A549 (cell line): ENCODE results near the gene PBXIP1. TPM values are rescaled to one million over a fixed set of nuclear protein-coding genes. Genes with fewer than 3 reads are reported as not detected.

Experiments used
- ATAC-seq, 2 experiments: fragments of 200-7000 bp in 1 of 2; fragments of >200 bp in 1 of 2; cut with Nextera tagmentation in 1 of 2; cut with Tn5 transposase in 1 of 2; 3 replicates each; pipeline versions ENCODE4 v1.8.0 to v1.9.1; 2018 to 2020; ENCODE audit warnings: mild to moderate bottlenecking in 1 of 2, moderate library complexity in 1 of 2
- CTCF ChIA-PET: fragments of 300-600 bp; sonication (Branson Sonifier 250); formaldehyde crosslinking; extraction: SDS; loops from one replicate; lab custom pipeline; 2021; ENCODE audit warnings: antibody characterized with exemption, inconsistent platforms; lab: Yijun Ruan, JAX
- POLR2A ChIA-PET: fragments of 350-600 bp; formaldehyde crosslinking; extraction: SDS; loops from one replicate; lab custom pipeline; 2021; ENCODE audit warnings: antibody characterized with exemption, inconsistent platforms; lab: Yijun Ruan, JAX
- DNase-seq, 2 experiments: peaks; one replicate each; pipeline versions ENCODE4 v3.0.0 to v3.0.0-alpha.2; 2011 to 2016; ENCODE audit warnings: low read depth in 1 of 2, low spot score in 1 of 2
- FAIRE-seq: peaks from 2 replicates; lab custom pipeline; 2011; peaks lifted over from hg19 to GRCh38; lab: Jason Lieb, UNC
- H3K27ac ChIP-seq, 2 experiments: fragments of >200 bp; sonication (Bioruptor Twin); formaldehyde crosslinking; 3 replicates each; pipeline ENCODE4 v1.5.1; 2016 to 2017
- H3K4me1 ChIP-seq: fragments of >200 bp; sonication (Bioruptor Twin); formaldehyde crosslinking; 3 replicates; pipeline ENCODE4 v1.6.1; 2016
- H3K4me2 ChIP-seq: fragments of >200 bp; sonication (Bioruptor Twin); formaldehyde crosslinking; 3 replicates; pipeline ENCODE4 v1.6.1; 2016
- H3K4me3 ChIP-seq: fragments of >200 bp; sonication (Bioruptor Twin); formaldehyde crosslinking; 3 replicates; pipeline ENCODE4 v1.5.1; 2016
- H3K9me3 ChIP-seq: fragments of >200 bp; sonication (Bioruptor Twin); formaldehyde crosslinking; 3 replicates; pipeline ENCODE4 v1.6.1; 2016
- BCL3 ChIP-seq: fragments of >200 bp; sonication (Bioruptor Twin); formaldehyde crosslinking; IDR thresholded peaks from 3 replicates; pipeline ENCODE4 v1.6.1; 2016
- CHD2 ChIP-seq: fragments of 150-350 bp; IDR thresholded peaks from 2 replicates; pipeline ENCODE4 v1.6.1; 2014; ENCODE audit warnings: low read length; ENCODE audit not compliant: partially characterized antibody
- E2F6 ChIP-seq: IDR thresholded peaks from 2 replicates; pipeline ENCODE4 v1.6.1; 2012; ENCODE audit warnings: low read depth, borderline replicate concordance
- EHF ChIP-seq: fragments of 250-450 bp; sonication (Bioruptor Pico); IDR thresholded peaks from 2 replicates; pipeline ENCODE4 v1.5.0; 2020; ENCODE audit warnings: mild to moderate bottlenecking
- EP300 ChIP-seq, 2 experiments: fragments of >200 bp; sonication (Bioruptor Twin); formaldehyde crosslinking; IDR thresholded peaks; 2 replicates in 1 of 2; 3 replicates in 1 of 2; pipeline ENCODE4 v1.6.1; 2016 to 2017
- ESRRA ChIP-seq: fragments of 150-350 bp; IDR thresholded peaks from 2 replicates; pipeline ENCODE4 v1.6.1; 2014; ENCODE audit warnings: mild to moderate bottlenecking, low read length, borderline replicate concordance
- FOSB ChIP-seq: fragments of 250-450 bp; sonication (Bioruptor Pico); IDR thresholded peaks from 2 replicates; pipeline ENCODE4 v1.5.0; 2020; ENCODE audit warnings: mild to moderate bottlenecking, moderate library complexity
- FOXS1 ChIP-seq: fragments of 250-450 bp; sonication (Bioruptor Pico); IDR thresholded peaks from 2 replicates; pipeline ENCODE4 v1.5.0; 2020; ENCODE audit warnings: mild to moderate bottlenecking, moderate library complexity
- GATA3 ChIP-seq: IDR thresholded peaks from 2 replicates; pipeline ENCODE4 v1.6.1; 2012; ENCODE audit warnings: borderline replicate concordance
- HEYL ChIP-seq: fragments of 250-450 bp; sonication (Bioruptor Pico); IDR thresholded peaks from 2 replicates; pipeline ENCODE4 v1.8.0; 2021; ENCODE audit warnings: mild to moderate bottlenecking, moderate library complexity
- HOXB5 ChIP-seq: fragments of 250-450 bp; sonication (Bioruptor Pico); IDR thresholded peaks from 2 replicates; pipeline ENCODE4 v1.5.0; 2020; ENCODE audit warnings: mild to moderate bottlenecking, moderate library complexity
- NFE2L2 ChIP-seq: fragments of 150-350 bp; conservative IDR thresholded peaks from 2 replicates; pipeline ENCODE4 v1.6.1; 2014; ENCODE audit warnings: low read length
- NPAS2 ChIP-seq: fragments of 250-450 bp; sonication (Bioruptor Pico); IDR thresholded peaks from 2 replicates; pipeline ENCODE4 v1.8.0; 2022; ENCODE audit warnings: mild to moderate bottlenecking, moderate library complexity, borderline replicate concordance
- PBX3 ChIP-seq: IDR thresholded peaks from 2 replicates; pipeline ENCODE4 v1.6.1; 2012
- PHF8 ChIP-seq: fragments of 200-600 bp; sonication (generic); IDR thresholded peaks from 2 replicates; pipeline ENCODE4 v1.6.1; 2016; ENCODE audit warnings: low read depth, mild to moderate bottlenecking, antibody characterized with exemption, moderate library complexity, borderline replicate concordance
- POLR2AphosphoS2 ChIP-seq: conservative IDR thresholded peaks from 2 replicates; pipeline ENCODE4 v1.6.1; 2012; ENCODE audit warnings: low read length, improper control_type of control experiment, inconsistent platforms
- RARB ChIP-seq: fragments of 250-450 bp; sonication (Bioruptor Pico); IDR thresholded peaks from 2 replicates; pipeline ENCODE4 v1.8.0; 2021; ENCODE audit warnings: mild to moderate bottlenecking, moderate library complexity
- REST ChIP-seq: fragments of 200-600 bp; sonication (generic); IDR thresholded peaks from 2 replicates; pipeline ENCODE4 v1.6.1; 2016; ENCODE audit warnings: antibody characterized with exemption, mild to moderate bottlenecking, moderate library complexity
- RNF2 ChIP-seq: fragments of 200-600 bp; sonication (generic); IDR thresholded peaks from 2 replicates; pipeline ENCODE4 v1.6.1; 2016; ENCODE audit warnings: low read depth, mild to moderate bottlenecking, antibody characterized with exemption, moderate library complexity, borderline replicate concordance
- TP53 ChIP-seq: fragments of 250-450 bp; sonication (Bioruptor Pico); IDR thresholded peaks from 2 replicates; pipeline ENCODE4 v1.5.0; 2021; ENCODE audit warnings: mild to moderate bottlenecking, moderate library complexity
- ZNF302 ChIP-seq: fragments of 250-450 bp; sonication (Bioruptor Pico); IDR thresholded peaks from 2 replicates; pipeline ENCODE4 v1.9.0; 2021; ENCODE audit warnings: inconsistent platforms, mild to moderate bottlenecking, moderate library complexity
- ZSCAN20 ChIP-seq: fragments of 250-450 bp; sonication (Bioruptor Pico); IDR thresholded peaks from 2 replicates; pipeline ENCODE4 v1.8.0; 2022; ENCODE audit warnings: mild to moderate bottlenecking, moderate library complexity
- WGBS: methylation state at CpG from one replicate; pipeline ENCODE4 v1.1.6; 2017; ENCODE audit errors: missing lambda C conversion rate; 5-methylcytosine and 5-hydroxymethylcytosine counted together
- polyA plus RNA-seq, 4 experiments: library from polyadenylated mRNA; depleted of rRNA in 3 of 4; stranded (reverse); fragments of >200 nt; fragmentation: RNase III in 1 of 4; extraction: RNeasy Plus Mini Kit Qiagen cat#74134 plus additional on column Dnase treatment in 1 of 4; gene quantifications; 2 replicates in 3 of 4; 3 replicates in 1 of 4; pipeline ENCODE4 v1.2.3, GENCODE V29; 2011 to 2017

PBXIP1 gene
- polyA plus RNA-seq, 2 of the 4 experiments (the other 2 are of a cell fraction) = 15.0 to 20.8 TPM

GRCh38 chr1:154971341-154971998 lies 15.6 kb upstream of the PBXIP1 start:
- 22% methylated on average over 10 of the region's 10 CpGs for WGBS
- POLR2A ChIA-PET = interaction anchor here (0.9 to 6.3 kb wide), 13 partner anchors 8 to 46 kb away, joined by 3 to 91 read pairs (median 11); partner anchors contain the start of genes FLAD1, LENEP, PBXIP1 and PYGO2
- ATAC-seq = peak; percentile 0 to 4; a peak in 3 of 6 replicates

More at GRCh38 chr1:154971341-154971998, 15.6 kb upstream of the PBXIP1 start:
- CTCF ChIA-PET = interaction anchor here (1.3 to 2.2 kb wide), 2 partner anchors 95 to 114 kb away, joined by 3 to 7 read pairs; no protein-coding TSS in a partner anchor
- FAIRE-seq = no peak
- Histone ChIP-seq H3K4me1 (peaks cover 43% of the 10 kb centered on the region), H3K4me2 (peak overlapping the region; percentile 99), H3K27ac (peak overlapping the region; percentile 98 to 100), H3K4me3 (peak overlapping the region; percentile 65), H3K9me3 (no peaks in the 10 kb centered on the region)
- TF ChIP-seq HOXB5 (CRISPR knock-in tag) (0 out of 2 replicates have a peak, but pooled peaks have one; percentile 35), PBX3 (no peak), REST (no peak), FOXS1 (CRISPR knock-in tag) (no peak), TP53 (CRISPR knock-in tag) (no peak), NPAS2 (CRISPR knock-in tag) (no peak), RNF2 (no peak), EP300 (IDR thresholded peaks at IDR 0.05) (no peak), ESRRA (no peak), BCL3 (0 out of 3 replicates have a peak, but pooled peaks have one; percentile 4), ZNF302 (0 out of 2 replicates have a peak, but pooled peaks have one; percentile 41), RARB (no peak), EHF (CRISPR knock-in tag) (no peak), HEYL (CRISPR knock-in tag) (no peak), POLR2AphosphoS2 (no peak), GATA3 (no peak), PHF8 (no peak), E2F6 (no peak), FOSB (no peak), CHD2 (no peak), ZSCAN20 (no peak), NFE2L2 (no peak)
- peak in 1 of 2 experiments; percentile 75 for DNase-seq
